ENCODE data around the gene COL7A1.
A peak's percentile ranks its signal among the peaks of the same experiment; 100 is the strongest.

The COL7A1 gene

GRCh38 chr3:48587686-48588085 lies 7.4 kb downstream of the COL7A1 start:
- no peak for DNase-seq

- no peak for DNase-seq
These were observed 9.7 kb downstream of the COL7A1 start for GRCh38 chr3:48585411-48585810.

- DNase-seq, result no peak
These were observed 10.3 kb downstream of the COL7A1 start for GRCh38 chr3:48584836-48585235.

GRCh38 chr3:48581621-48582481 lies 13.3 kb downstream of the COL7A1 start:
- DNase-seq, result no peak

GRCh38 chr3:48576647-48577046 lies 18.5 kb downstream of the COL7A1 start:
- no peak for DNase-seq

GRCh38 chr3:48575366-48575765 lies 19.8 kb downstream of the COL7A1 start:
- no peak for DNase-seq

GRCh38 chr3:48573973-48574585 lies 21.1 kb downstream of the COL7A1 start:
- DNase-seq, result no peak

- no peak for DNase-seq
These were observed 22.6 kb downstream of the COL7A1 start for GRCh38 chr3:48572517-48572916.

- DNase-seq, result no peak
These were observed 23.2 kb downstream of the COL7A1 start for GRCh38 chr3:48571938-48572337.

GRCh38 chr3:48569808-48570450 lies 25.2 kb downstream of the COL7A1 start:
- no peak for DNase-seq

GRCh38 chr3:48569400-48569799 lies 25.7 kb downstream of the COL7A1 start:
- no peak for DNase-seq

GRCh38 chr3:48568476-48568875 lies 26.7 kb downstream of the COL7A1 start:
- no peak for DNase-seq

- no peak for DNase-seq
These were observed 27.6 kb downstream of the COL7A1 start for GRCh38 chr3:48567500-48567899.

- DNase-seq, result no peak
These were observed 28.0 kb downstream of the COL7A1 start for GRCh38 chr3:48567090-48567489.

- DNase-seq, result no peak
These were observed 28.7 kb downstream of the COL7A1 start for GRCh38 chr3:48566401-48566760.

GRCh38 chr3:48565591-48566400 lies 29.3 kb downstream of the COL7A1 start:
- peak; percentile 52 for DNase-seq

GRCh38 chr3:48565186-48565585 lies 29.9 kb downstream of the COL7A1 start:
- no peak for DNase-seq

GRCh38 chr3:48564667-48565066 lies 30.5 kb downstream of the COL7A1 start:
- DNase-seq, result no peak

- peak; percentile 89 for DNase-seq
These were observed 31.1 kb downstream of the COL7A1 start for GRCh38 chr3:48564022-48564421.

GRCh38 chr3:48563382-48563918 lies 31.7 kb downstream of the COL7A1 start, which contains the start of gene UCN2:
TSS of gene UCN2 (minus strand) at chr3:48563781. CDS start at chr3:48563124, 657 bp downstream.
- DNase-seq, result no peak

GRCh38 chr3:48562367-48563095 lies 32.6 kb downstream of the COL7A1 start:
- no peak for DNase-seq

Measured in suppressor macrophage treated with lipopolysaccharide for 4 hours (primary cell).